Measurements from ENCODE around the gene ZSWIM6.

Gene ZSWIM6

GRCh38 chr5:61491861-61492260, 159.8 kb downstream of the ZSWIM6 start:
- no peak for DNase-seq

- no peak for DNase-seq
Measured at GRCh38 chr5:61493973-61494372, 161.9 kb downstream of the ZSWIM6 start.

GRCh38 chr5:61496446-61496845, 164.4 kb downstream of the ZSWIM6 start:
- peak; percentile 18 for DNase-seq

- no peak for DNase-seq
Measured at GRCh38 chr5:61496860-61497259, 164.8 kb downstream of the ZSWIM6 start.

- DNase-seq: no peak
Measured at GRCh38 chr5:61498121-61498520, 166.1 kb downstream of the ZSWIM6 start.

GRCh38 chr5:61501971-61502370, 169.9 kb downstream of the ZSWIM6 start:
- no peak for DNase-seq

- no peak for DNase-seq
Measured at GRCh38 chr5:61504143-61504770, 172.2 kb downstream of the ZSWIM6 start.

- no peak for DNase-seq
Measured at GRCh38 chr5:61505281-61505680, 173.2 kb downstream of the ZSWIM6 start.

- no peak for DNase-seq
Measured at GRCh38 chr5:61507232-61507631, 175.2 kb downstream of the ZSWIM6 start.

GRCh38 chr5:61516946-61517345, 184.9 kb downstream of the ZSWIM6 start:
- no peak for DNase-seq

GRCh38 chr5:61519728-61520277, 187.7 kb downstream of the ZSWIM6 start:
- no peak for DNase-seq

GRCh38 chr5:61523073-61523472, 191.0 kb downstream of the ZSWIM6 start:
- DNase-seq: no peak

GRCh38 chr5:61523997-61524396, 191.9 kb downstream of the ZSWIM6 start:
- DNase-seq: no peak

GRCh38 chr5:61525512-61526206, 193.6 kb downstream of the ZSWIM6 start:
- DNase-seq: no peak

- no peak for DNase-seq
Measured at GRCh38 chr5:61526207-61526519, 194.1 kb downstream of the ZSWIM6 start.

GRCh38 chr5:61532983-61533382, 200.9 kb downstream of the ZSWIM6 start:
- no peak for DNase-seq

GRCh38 chr5:61534481-61535267, 202.6 kb downstream of the ZSWIM6 start:
- no peak for DNase-seq

- no peak for DNase-seq
Measured at GRCh38 chr5:61535828-61536227, 203.8 kb downstream of the ZSWIM6 start.

GRCh38 chr5:61536922-61537321, 204.9 kb downstream of the ZSWIM6 start:
- DNase-seq: no peak

- no peak for DNase-seq
Measured at GRCh38 chr5:61538722-61539501, 206.9 kb downstream of the ZSWIM6 start.

- DNase-seq: no peak
Measured at GRCh38 chr5:61549530-61549929, 217.5 kb downstream of the ZSWIM6 start.

GRCh38 chr5:61551637-61552313, 219.7 kb downstream of the ZSWIM6 start:
- no peak for DNase-seq

Data from NCI-H2171 treated with DMSO at 0.1 percent for 48 hours (cell line).